Body of pancreas (tissue), 4 donors: ENCODE results near the gene NHSL1. TPM values are rescaled to one million over a fixed set of nuclear protein-coding genes. Genes with fewer than 3 reads are reported as not detected.

Experiments used
- ATAC-seq: fragments of 150-250 bp; one replicate; pipeline ENCODE4 v1.9.1; 2016
- DNase-seq, 4 donors: peaks; one replicate each; pipeline ENCODE4 v3.0.0-alpha.2; 2019
- H3K27ac ChIP-seq, 4 donors: fragments of 200-600 bp; sonication (generic); 1 replicate in 3 of 4; 2 replicates in 1 of 4; pipeline versions ENCODE4 v1.5.1 to v1.6.1; 2016 to 2019; ENCODE audit warnings: mild to moderate bottlenecking in 1 of 4, mixed read lengths in 1 of 4, moderate library complexity in 1 of 4
- H3K27me3 ChIP-seq, 2 donors: fragments of 200-600 bp; sonication (generic); one replicate each; pipeline ENCODE4 v1.6.0; 2016; ENCODE audit warnings: mild to moderate bottlenecking in 1 of 2
- H3K36me3 ChIP-seq, 2 donors: fragments of 200-600 bp; sonication (generic); replicated peaks in 1 of 2; 2 replicates each; pipeline ENCODE4 v1.5.1; 2016; ENCODE audit warnings: low read depth in 2 of 2; ENCODE audit not compliant: insufficient read depth in 1 of 2
- H3K4me1 ChIP-seq: fragments of 200-600 bp; sonication (generic); one replicate; pipeline ENCODE4 v1.6.0; 2016
- H3K4me3 ChIP-seq, 2 donors: fragments of 200-600 bp; sonication (generic); 1 replicate in 1 of 2; 2 replicates in 1 of 2; pipeline ENCODE4 v1.5.1; 2016 to 2019
- H3K9me3 ChIP-seq, 3 donors: fragments of 200-600 bp; sonication (generic); 1 replicate in 2 of 3; 2 replicates in 1 of 3; pipeline ENCODE4 v1.5.1; 2016
- CTCF ChIP-seq, 7 experiments: fragments of 450-650 bp in 4 of 7; fragments of 200-600 bp in 3 of 7; sonication (generic) in 3 of 7; IDR thresholded peaks; one replicate each; pipeline ENCODE4 v1.5.1; 2016 to 2019; ENCODE audit warnings: antibody characterized with exemption in 7 of 7
- POLR2A ChIP-seq, 3 donors: fragments of 450-650 bp; IDR thresholded peaks; one replicate each; pipeline ENCODE4 v1.6.1; 2016; ENCODE audit warnings: antibody characterized with exemption in 3 of 3, mild to moderate bottlenecking in 2 of 3
- WGBS, 2 donors: methylation state at CpG; one replicate each; pipeline ENCODE4 v1.1.5; 2017; 5-methylcytosine and 5-hydroxymethylcytosine counted together
- intact Hi-C: fragments of 100-400 bp; cut with DNase I; formaldehyde crosslinking; loops from one replicate; pipeline ENCODE4 v1.15.1; 2023
- total RNA-seq, 2 donors: library from RNA; depleted of rRNA; stranded (reverse); fragments of >200 nt; gene quantifications; one replicate each; pipeline ENCODE4 v1.1.0, GENCODE V29; 2016

Gene NHSL1
- total RNA-seq, 2 donors from 2014 or later, result 5.2 to 7.3 TPM

- no peaks in the 10 kb centered on the region for H3K4me1 ChIP-seq
- H3K36me3 ChIP-seq, result peaks cover 0 to 4% of the 10 kb centered on the region in 2 donors
- no peak overlapping the region for H3K27ac ChIP-seq
- intact Hi-C loops, result loop anchor here (5.0 kb wide), 2 partner anchors 81 to 331 kb away; no protein-coding TSS in a partner anchor
- ATAC-seq, result no peak
- TF ChIP-seq POLR2A (IDR thresholded peaks at IDR 0.05), result no peak
- no peak for TF ChIP-seq CTCF (IDR thresholded peaks at IDR 0.05)
- WGBS, 2 donors, result 79 to 89% methylated on average over 9 to 18 of the region's 19 CpGs
- no peaks in the 10 kb centered on the region for H3K27me3 ChIP-seq
- H3K9me3 ChIP-seq, result no peaks in the 10 kb centered on the region
- no peak for DNase-seq
- no peak overlapping the region for H3K4me3 ChIP-seq
Measured at GRCh38 chr6:138431256-138432062, 67.8 kb downstream of the NHSL1 start.

GRCh38 chr6:138430361-138431145, 68.7 kb downstream of the NHSL1 start:
- TF ChIP-seq CTCF (IDR thresholded peaks at IDR 0.05) (no peak), POLR2A (IDR thresholded peaks at IDR 0.05) (no peak)
- H3K27me3 ChIP-seq, result no peaks in the 10 kb centered on the region
- ATAC-seq (no peak), DNase-seq (no peak)
- no peak overlapping the region for H3K27ac ChIP-seq
- H3K4me3 ChIP-seq, result no peak overlapping the region
- WGBS, 2 donors, result 87 to 89% methylated on average over 14 to 25 of the region's 29 CpGs
- peaks cover 0 to 4% of the 10 kb centered on the region in 2 donors for H3K36me3 ChIP-seq
- H3K4me1 ChIP-seq, result no peaks in the 10 kb centered on the region
- no peaks in the 10 kb centered on the region for H3K9me3 ChIP-seq
- intact Hi-C loops, result loop anchor here (5.0 kb wide), 2 partner anchors 82 to 332 kb away; no protein-coding TSS in a partner anchor

- Histone ChIP-seq H3K4me1 (no peaks in the 10 kb centered on the region), H3K36me3 (peaks cover 0 to 4% of the 10 kb centered on the region in 2 donors), H3K27ac (no peak overlapping the region), H3K27me3 (no peaks in the 10 kb centered on the region), H3K9me3 (no peaks in the 10 kb centered on the region), H3K4me3 (no peak overlapping the region)
- DNase-seq, result no peak
- no peak for ATAC-seq
- WGBS, 2 donors, result 80 to 85% methylated on average over 12 of the region's 12 CpGs
- intact Hi-C loops, result loop anchor here (5.0 kb wide), 3 partner anchors 83 to 333 kb away; no protein-coding TSS in a partner anchor
- no peak for TF ChIP-seq POLR2A (IDR thresholded peaks at IDR 0.05)
- no peak for TF ChIP-seq CTCF (IDR thresholded peaks at IDR 0.05)
Measured at GRCh38 chr6:138429761-138430160, 69.5 kb downstream of the NHSL1 start.

DNA sequence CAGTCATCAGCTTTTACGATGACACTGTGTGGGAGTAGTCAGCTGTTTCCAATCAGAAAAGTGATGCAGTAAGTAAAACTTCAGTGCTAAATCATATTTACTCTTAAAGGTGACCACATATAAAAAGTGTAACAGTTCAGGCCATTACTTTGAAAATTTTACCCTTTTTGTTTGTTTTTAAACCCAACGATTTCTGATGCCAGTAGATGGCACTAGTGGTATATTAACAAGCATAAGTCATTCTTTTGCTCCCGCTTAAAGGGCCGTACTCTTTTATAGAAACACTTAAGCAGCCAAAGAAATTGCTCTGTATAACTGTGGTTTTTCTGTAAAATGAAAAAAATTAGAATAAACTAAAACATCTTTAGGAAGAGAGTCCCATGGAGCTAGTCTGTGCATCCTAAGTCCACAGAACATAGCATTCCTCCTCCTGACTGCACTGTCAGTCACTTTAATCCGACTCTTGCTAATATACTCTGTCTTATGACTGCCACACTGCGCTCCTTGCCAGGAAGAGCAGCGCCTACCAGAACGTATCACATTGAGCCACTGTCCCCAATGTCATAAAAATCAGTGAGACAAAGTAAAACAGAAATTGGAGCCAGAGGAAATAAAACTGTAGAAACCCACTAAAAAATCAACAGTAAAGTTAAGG, 70.2 kb downstream of the NHSL1 start:
- intact Hi-C loops, result loop anchor here (5.0 kb wide), 1 partner anchor 163 kb away; no protein-coding TSS in a partner anchor
- 33 to 35% methylated on average over 8 of the region's 8 CpGs for WGBS, 2 donors
- Histone ChIP-seq H3K4me3 (no peak overlapping the region), H3K27me3 (no peaks in the 10 kb centered on the region), H3K36me3 (peaks cover 0 to 4% of the 10 kb centered on the region in 2 donors), H3K9me3 (no peaks in the 10 kb centered on the region), H3K4me1 (no peaks in the 10 kb centered on the region), H3K27ac (no peak overlapping the region)
- peak; percentile 66 for ATAC-seq
- DNase-seq, result peak in 1 of 4 donors; percentile 48
- TF ChIP-seq POLR2A (IDR thresholded peaks at IDR 0.05) (no peak), CTCF (IDR thresholded peaks at IDR 0.05) (peak; percentile 18 to 82 (median 70))
